Duodenal mucosa (tissue), 2 donors: Measurements from ENCODE around the gene SLC15A4.

Experiments
- H3K27ac ChIP-seq: one replicate; pipeline ENCODE4 v1.7.0; 2013; ENCODE audit warnings: low read depth, low read length
- H3K27me3 ChIP-seq, 2 donors: one replicate each; pipeline ENCODE4 v1.7.0; 2013; ENCODE audit warnings: low read length in 2 of 2, control low read depth in 1 of 2; ENCODE audit not compliant: insufficient read depth in 2 of 2, control insufficient read depth in 1 of 2
- H3K36me3 ChIP-seq, 2 donors: one replicate each; pipeline ENCODE4 v1.7.0; 2013; ENCODE audit warnings: low read length in 2 of 2, control low read depth in 1 of 2; ENCODE audit not compliant: insufficient read depth in 2 of 2, control insufficient read depth in 1 of 2
- H3K4me1 ChIP-seq, 2 donors: one replicate each; pipeline ENCODE4 v1.7.0; 2013; ENCODE audit warnings: low read length in 2 of 2, control low read depth in 1 of 2; ENCODE audit not compliant: insufficient read depth in 2 of 2, control insufficient read depth in 1 of 2
- H3K4me3 ChIP-seq, 2 donors: one replicate each; pipeline ENCODE4 v1.7.0; 2013; ENCODE audit warnings: low read length in 2 of 2, low read depth in 1 of 2
- H3K9ac ChIP-seq, 2 donors: one replicate each; pipeline ENCODE4 v1.7.0; 2013; ENCODE audit warnings: low read length in 2 of 2, low read depth in 1 of 2
- H3K9me3 ChIP-seq, 2 donors: one replicate each; pipeline ENCODE4 v1.7.0; 2013; ENCODE audit warnings: low read length in 2 of 2, control low read depth in 1 of 2; ENCODE audit not compliant: control insufficient read depth in 1 of 2

Gene SLC15A4

GRCh38 chr12:128823916-128824839 is at the start of gene SLC15A4:
SLC15A4 (minus strand) TSS chr12:128823958; CDS start chr12:128823943, 15 bp downstream.
- no peaks in the 10 kb centered on the region for H3K27me3 ChIP-seq
- peaks cover 0 to 15% of the 10 kb centered on the region in 2 donors for H3K36me3 ChIP-seq
- H3K4me1 ChIP-seq = peaks cover 20 to 40% of the 10 kb centered on the region in 2 donors
- H3K27ac ChIP-seq = peak within 1 kb of the TSS; percentile 79
- peak within 1 kb of the TSS; percentile 82 to 98 for H3K9ac ChIP-seq
- peak within 1 kb of the TSS; percentile 93 to 97 for H3K4me3 ChIP-seq
- H3K9me3 ChIP-seq = no peaks in the 10 kb centered on the region

- H3K27ac ChIP-seq = no peak overlapping the region
- H3K4me1 ChIP-seq = no peaks in the 10 kb centered on the region
- H3K9ac ChIP-seq = no peak overlapping the region
- no peaks in the 10 kb centered on the region for H3K27me3 ChIP-seq
- H3K9me3 ChIP-seq = peaks cover 0 to 7% of the 10 kb centered on the region in 2 donors
- no peaks in the 10 kb centered on the region for H3K36me3 ChIP-seq
- no peak overlapping the region for H3K4me3 ChIP-seq
Measured at GRCh38 chr12:128872303-128872702, 48.5 kb upstream of the SLC15A4 start.

GRCh38 chr12:128871516-128871892 is 47.7 kb upstream of the SLC15A4 start:
- no peaks in the 10 kb centered on the region for H3K27me3 ChIP-seq
- no peak overlapping the region for H3K4me3 ChIP-seq
- no peaks in the 10 kb centered on the region for H3K9me3 ChIP-seq
- H3K9ac ChIP-seq = no peak overlapping the region
- no peaks in the 10 kb centered on the region for H3K36me3 ChIP-seq
- H3K4me1 ChIP-seq = no peaks in the 10 kb centered on the region
- H3K27ac ChIP-seq = no peak overlapping the region

GRCh38 chr12:128867466-128867865 is 43.7 kb upstream of the SLC15A4 start:
- Histone ChIP-seq H3K27ac (no peak overlapping the region), H3K4me1 (no peaks in the 10 kb centered on the region), H3K4me3 (no peak overlapping the region), H3K36me3 (no peaks in the 10 kb centered on the region), H3K9ac (no peak overlapping the region), H3K9me3 (no peaks in the 10 kb centered on the region), H3K27me3 (no peaks in the 10 kb centered on the region)

- Histone ChIP-seq H3K4me1 (no peaks in the 10 kb centered on the region), H3K27ac (no peak overlapping the region), H3K9me3 (no peaks in the 10 kb centered on the region), H3K4me3 (no peak overlapping the region), H3K9ac (no peak overlapping the region), H3K27me3 (no peaks in the 10 kb centered on the region), H3K36me3 (no peaks in the 10 kb centered on the region)
Measured at GRCh38 chr12:128864516-128865186, 40.9 kb upstream of the SLC15A4 start.

- H3K9ac ChIP-seq = no peak overlapping the region
- H3K36me3 ChIP-seq = no peaks in the 10 kb centered on the region
- no peaks in the 10 kb centered on the region for H3K27me3 ChIP-seq
- H3K4me1 ChIP-seq = no peaks in the 10 kb centered on the region
- H3K4me3 ChIP-seq = no peak overlapping the region
- no peaks in the 10 kb centered on the region for H3K9me3 ChIP-seq
- H3K27ac ChIP-seq = no peak overlapping the region
Measured at GRCh38 chr12:128863957-128864356, 40.2 kb upstream of the SLC15A4 start.

- H3K4me3 ChIP-seq = no peak overlapping the region
Measured at GRCh38 chr12:128861226-128862016, 37.7 kb upstream of the SLC15A4 start.

GRCh38 chr12:128859311-128859710 is 35.6 kb upstream of the SLC15A4 start:
- no peaks in the 10 kb centered on the region for H3K9me3 ChIP-seq
- H3K9ac ChIP-seq = no peak overlapping the region
- H3K4me1 ChIP-seq = no peaks in the 10 kb centered on the region
- no peak overlapping the region for H3K4me3 ChIP-seq
- no peaks in the 10 kb centered on the region for H3K36me3 ChIP-seq
- H3K27ac ChIP-seq = no peak overlapping the region
- H3K27me3 ChIP-seq = peaks cover 0 to 6% of the 10 kb centered on the region in 2 donors

More at GRCh38 chr12:128861226-128862016, 37.7 kb upstream of the SLC15A4 start:
- Histone ChIP-seq H3K9ac (no peak overlapping the region), H3K36me3 (no peaks in the 10 kb centered on the region), H3K4me1 (no peaks in the 10 kb centered on the region), H3K27me3 (no peaks in the 10 kb centered on the region), H3K27ac (no peak overlapping the region), H3K9me3 (no peaks in the 10 kb centered on the region)

- Histone ChIP-seq H3K27me3 (peaks cover 11 to 20% of the 10 kb centered on the region in 2 donors), H3K27ac (no peak overlapping the region), H3K9me3 (no peaks in the 10 kb centered on the region), H3K9ac (no peak overlapping the region), H3K36me3 (no peaks in the 10 kb centered on the region), H3K4me3 (no peak overlapping the region), H3K4me1 (no peaks in the 10 kb centered on the region)
Measured at GRCh38 chr12:128857133-128857763, 33.5 kb upstream of the SLC15A4 start.
